Pancreas (tissue), 10 donors: Measurements from ENCODE around the gene HLA-DPB1. TPM values are rescaled to one million over a fixed set of nuclear protein-coding genes. Genes with fewer than 3 reads are reported as not detected.
A peak's percentile ranks its signal among the peaks of the same experiment; 100 is the strongest.

ENCODE experiments used
- ATAC-seq, 4 donors: fragments of 200-7000 bp; cut with Tn5 transposase; one replicate each; pipeline versions ENCODE4 v1.8.0 to v1.9.1; 2020; ENCODE audit warnings: mild to moderate bottlenecking in 4 of 4, moderate library complexity in 4 of 4
- DNase-seq, 6 donors: peaks; one replicate each; pipeline ENCODE4 v3.0.0-alpha.2; 2020
- FAIRE-seq: peaks from 2 replicates; lab custom pipeline; 2012; peaks lifted over from hg19 to GRCh38; lab: Jason Lieb, UNC
- H3K27ac ChIP-seq, 4 donors: fragments of 200-600 bp; sonication (generic); 1 replicate in 3 of 4; 2 replicates in 1 of 4; pipeline versions ENCODE4 v1.5.0 to v1.8.0; 2020
- H3K27me3 ChIP-seq, 4 donors: fragments of 200-600 bp; one replicate each; pipeline ENCODE4 v1.8.0; 2021
- H3K36me3 ChIP-seq, 3 donors: fragments of 200-600 bp; sonication (generic) in 1 of 3; one replicate each; pipeline versions ENCODE4 v1.5.0 to v1.8.0; 2020 to 2021
- H3K4me1 ChIP-seq, 3 donors: fragments of 200-600 bp; one replicate each; pipeline ENCODE4 v1.8.0; 2021
- H3K4me3 ChIP-seq, 4 donors: fragments of 200-600 bp; sonication (generic) in 2 of 4; one replicate each; pipeline versions ENCODE4 v1.5.0 to v1.8.0; 2020 to 2021
- H3K9me3 ChIP-seq, 4 donors: fragments of 200-600 bp; one replicate each; pipeline ENCODE4 v1.8.0; 2021
- CTCF ChIP-seq, 4 donors: fragments of 200-600 bp; sonication (generic) in 3 of 4; IDR thresholded peaks; one replicate each; pipeline versions ENCODE4 v1.5.0 to v1.8.0; 2021; ENCODE audit warnings: antibody characterized with exemption in 4 of 4
- WGBS, 2 donors: extraction: QIAGEN DNeasy Blood & Tissue Kit; methylation state at CpG; one replicate each; pipeline ENCODE4 v1.1.7; 2013; 5-methylcytosine and 5-hydroxymethylcytosine counted together
- intact Hi-C, 3 donors: fragments of 100-400 bp; cut with DNase I; formaldehyde crosslinking; loops; one replicate each; pipeline versions ENCODE4 v1.11.1 to v1.14.2; 2022
- polyA plus RNA-seq, 2 donors: library from polyadenylated mRNA; stranded (reverse); fragments of 200-250 nt; gene quantifications; one replicate each; pipeline ENCODE4 v1.2.3, GENCODE V29; 2013
- total RNA-seq, 6 donors: library from RNA; stranded (reverse); fragmentation: NEBNext Ultra II Directional in 4 of 6; extraction: Animal tissue kit (Norgen Biotek cat#: 25700) in 4 of 6; gene quantifications; one replicate each; pipeline versions ENCODE4 v1.2.1 to v1.2.4, GENCODE V29; 2021 to 2023
- donor health status: healthy with polysubstance abuse.
- donor health status: DM: no; HTN: no; CAD: no; lungs with moderate emphysema.
- donor health status: DM: no; HTN: no; CAD: no.
- donor health status: control.
- donor health status: control.
- donor health status: Bipolar disorder and iron deficiency.
- donor health status: DM: yes; HTN: yes; CAD: no.
- donor health status: DM: no; HTN: no; CAD: no.
- donor health status: DM: no; HTN: no; CAD: no.
- donor health status: DM: yes; HTN: yes; CAD: no.

The HLA-DPB1 gene
- total and polyA plus RNA-seq, 8 donors: 11.8 to 156 (median 18.8) TPM

- no peak for FAIRE-seq
- WGBS, 2 donors: 7 to 14% methylated on average over 49 of the region's 49 CpGs
These were observed 4.6 kb downstream of the HLA-DPB1 start for GRCh38 chr6:33080127-33081089.

GRCh38 chr6:33081098-33081824, 5.5 kb downstream of the HLA-DPB1 start:
- intact Hi-C loops: no loop called here
- FAIRE-seq: no peak

More at GRCh38 chr6:33080127-33081089, 4.6 kb downstream of the HLA-DPB1 start:
- ATAC-seq: peak; percentile 56 to 81 (median 76)
- H3K27me3 ChIP-seq: no peaks in the 10 kb centered on the region
- intact Hi-C loops: no loop called here
- peak in 5 of 6 donors; percentile 40 to 72 (median 52) for DNase-seq
- peaks cover 0 to 6% (median 0%) of the 10 kb centered on the region in 3 donors for H3K4me1 ChIP-seq
- no peaks in the 10 kb centered on the region for H3K36me3 ChIP-seq
- peak overlapping the region; percentile 40 to 76 (median 50) for H3K27ac ChIP-seq
- H3K9me3 ChIP-seq: no peaks in the 10 kb centered on the region
- peak overlapping the region in 3 of 4 donors; percentile 12 to 43 (median 36) for H3K4me3 ChIP-seq
- no peak for TF ChIP-seq CTCF (IDR thresholded peaks at IDR 0.05)

GRCh38 chr6:33082702-33083101, 6.9 kb downstream of the HLA-DPB1 start:
- FAIRE-seq: no peak
- peak in 2 of 4 donors; percentile 21 to 47 for TF ChIP-seq CTCF (IDR thresholded peaks at IDR 0.05)
- intact Hi-C loops: no loop called here
- peak; percentile 39 to 73 (median 67) for ATAC-seq
- peaks cover 0 to 6% (median 0%) of the 10 kb centered on the region in 3 donors for H3K4me1 ChIP-seq
- H3K4me3 ChIP-seq: no peak overlapping the region
- no peaks in the 10 kb centered on the region for H3K9me3 ChIP-seq
- H3K27ac ChIP-seq: no peak overlapping the region
- peaks cover 0 to 3% (median 0%) of the 10 kb centered on the region in 3 donors for H3K36me3 ChIP-seq
- WGBS, 2 donors: 17 to 27% methylated on average over 2 of the region's 2 CpGs
- H3K27me3 ChIP-seq: no peaks in the 10 kb centered on the region
- no peak for DNase-seq

More at GRCh38 chr6:33081098-33081824, 5.5 kb downstream of the HLA-DPB1 start:
- ATAC-seq: peak in 1 of 4 donors; percentile 4
- H3K27ac ChIP-seq: peak overlapping the region in 3 of 4 donors; percentile 40 to 76 (median 51)
- peaks cover 0 to 6% (median 0%) of the 10 kb centered on the region in 3 donors for H3K4me1 ChIP-seq
- H3K9me3 ChIP-seq: no peaks in the 10 kb centered on the region
- 67 to 69% methylated on average over 16 of the region's 16 CpGs for WGBS, 2 donors
- peak overlapping the region in 3 of 4 donors; percentile 12 to 43 (median 36) for H3K4me3 ChIP-seq
- no peaks in the 10 kb centered on the region for H3K36me3 ChIP-seq
- no peak for TF ChIP-seq CTCF (IDR thresholded peaks at IDR 0.05)
- no peak for DNase-seq
- no peaks in the 10 kb centered on the region for H3K27me3 ChIP-seq

- ATAC-seq: no peak
- Histone ChIP-seq H3K9me3 (no peaks in the 10 kb centered on the region), H3K27ac (no peak overlapping the region), H3K4me3 (no peak overlapping the region), H3K27me3 (no peaks in the 10 kb centered on the region), H3K36me3 (peaks cover 0 to 3% (median 0%) of the 10 kb centered on the region in 3 donors), H3K4me1 (peaks cover 0 to 6% (median 0%) of the 10 kb centered on the region in 3 donors)
- TF ChIP-seq CTCF (IDR thresholded peaks at IDR 0.05): no peak
- no peak for FAIRE-seq
- 57 to 67% methylated on average over 7 to 8 of the region's 8 CpGs for WGBS, 2 donors
- no peak for DNase-seq
- intact Hi-C loops: no loop called here
These were observed 9.8 kb downstream of the HLA-DPB1 start for GRCh38 chr6:33085627-33086026.
